OCI-LY7 (cell line): ENCODE results near the gene UVRAG. TPM values are rescaled to one million over a fixed set of nuclear protein-coding genes. Genes with fewer than 3 reads are reported as not detected.
A peak's percentile ranks its signal among the peaks of the same experiment; 100 is the strongest.

Source experiments
- BruUV-seq: library from RNA; stranded (reverse); fragments of 400-500 nt; replicated peaks from 2 replicates; lab custom pipeline; 2021; lab: Mats Ljungman, UMichigan
- CTCF ChIA-PET: fragments of 300-600 bp; sonication (Branson Sonifier 250); formaldehyde crosslinking; loops from one replicate; lab custom pipeline; 2022; ENCODE audit warnings: antibody characterized with exemption; ENCODE audit not compliant: unreplicated experiment; lab: Charles Lee
- POLR2A ChIA-PET: fragments of 300-600 bp; sonication (Branson Sonifier 250); formaldehyde crosslinking; loops from one replicate; lab custom pipeline; 2022; ENCODE audit warnings: antibody characterized with exemption; lab: Charles Lee
- DNase-seq: peaks from one replicate; pipeline ENCODE4 v3.0.0-alpha.2; 2015; ENCODE audit warnings: low spot score
- H2AFZ ChIP-seq: fragments of 200-600 bp; sonication (generic), shearing (Covaris generic); 2 replicates; pipeline ENCODE4 v1.6.1; 2014; ENCODE audit warnings: mild to moderate bottlenecking, antibody characterized with exemption, low read length, moderate library complexity
- H3K27ac ChIP-seq: fragments of 200-600 bp; sonication (generic); 2 replicates; pipeline ENCODE4 v1.5.1; 2014; ENCODE audit warnings: mixed run types, low read depth, mild to moderate bottlenecking, moderate library complexity, low read length, inconsistent platforms; ENCODE audit not compliant: poor library complexity, severe bottlenecking
- H3K36me3 ChIP-seq: fragments of 200-600 bp; sonication (generic); 2 replicates; pipeline ENCODE4 v1.6.1; 2014; ENCODE audit warnings: mild to moderate bottlenecking, antibody characterized with exemption, low read length, moderate library complexity, mixed read lengths; ENCODE audit not compliant: insufficient read depth
- H3K4me1 ChIP-seq: fragments of 200-600 bp; sonication (generic); 2 replicates; pipeline ENCODE4 v1.5.1; 2014; ENCODE audit warnings: mild to moderate bottlenecking, low read length; ENCODE audit not compliant: insufficient read depth, poor library complexity, severe bottlenecking
- H3K4me2 ChIP-seq: fragments of 200-600 bp; sonication (generic); 2 replicates; pipeline ENCODE4 v1.6.1; 2014; ENCODE audit warnings: mild to moderate bottlenecking, low read length
- H3K4me3 ChIP-seq: fragments of 200-600 bp; sonication (generic); 2 replicates; pipeline ENCODE4 v1.5.1; 2014; ENCODE audit warnings: mild to moderate bottlenecking, low read depth, low read length; ENCODE audit not compliant: poor library complexity, severe bottlenecking
- H3K79me2 ChIP-seq: fragments of 200-600 bp; sonication (generic); 2 replicates; pipeline ENCODE4 v1.6.1; 2016; ENCODE audit warnings: low read depth, mild to moderate bottlenecking, low read length, moderate library complexity, mixed read lengths; ENCODE audit not compliant: insufficient read depth
- H3K9me2 ChIP-seq: fragments of 200-600 bp; sonication (generic); 2 replicates; pipeline ENCODE4 v1.6.1; 2016; ENCODE audit warnings: mild to moderate bottlenecking, low read length, mixed read lengths; ENCODE audit not compliant: insufficient read depth
- H3K9me3 ChIP-seq: fragments of 200-600 bp; sonication (generic); 2 replicates; pipeline ENCODE4 v1.6.1; 2014; ENCODE audit warnings: mild to moderate bottlenecking, mixed run types, low read length, mixed read lengths
- H4K20me1 ChIP-seq: fragments of 200-600 bp; sonication (generic); 2 replicates; pipeline ENCODE4 v1.6.1; 2014; ENCODE audit warnings: mild to moderate bottlenecking, antibody characterized with exemption, low read length, moderate library complexity, mixed read lengths; ENCODE audit not compliant: insufficient read depth
- CTCF ChIP-seq: fragments of 200-600 bp; sonication (generic); conservative IDR thresholded peaks from 2 replicates; pipeline ENCODE4 v1.5.1; 2014; ENCODE audit warnings: mild to moderate bottlenecking, antibody characterized with exemption, low read length, moderate library complexity, mixed read lengths
- EZH2phosphoT487 ChIP-seq: fragments of 200-600 bp; sonication (generic); IDR thresholded peaks from 2 replicates; pipeline ENCODE4 v1.6.1; 2018; ENCODE audit warnings: low read depth, borderline replicate concordance, mild to moderate bottlenecking, mixed run types, antibody characterized with exemption, low read length, moderate library complexity, mixed read lengths
- intact Hi-C: fragments of 100-400 bp; cut with micrococcal nuclease; formaldehyde crosslinking; loops from one replicate; pipeline ENCODE4 v1.10.0; 2022; ENCODE audit not compliant: unreplicated experiment
- total RNA-seq, 2 experiments: library from RNA; depleted of rRNA in 1 of 2; stranded (reverse); fragments of >200 nt in 1 of 2; shearing (Covaris generic) in 1 of 2; gene quantifications; 2 replicates each; pipeline ENCODE4 v1.2.3, GENCODE V29; 2014 to 2022

Gene UVRAG
- total RNA-seq, 2 experiments from 2014 or later = 43.7 to 73.3 TPM

GRCh38 chr11:76030968-76031590, 216.1 kb downstream of the UVRAG start:
- peaks cover 14% of the 10 kb centered on the region for H3K4me1 ChIP-seq
- no peak overlapping the region for H3K4me2 ChIP-seq
- no peak overlapping the region for H2AFZ ChIP-seq
- H3K9me3 ChIP-seq = peaks cover 11% of the 10 kb centered on the region; the same call in 1 of the 2 replicates
- intact Hi-C loops = no loop called here
- ChIA-PET POLR2A (no interaction called here), CTCF (no interaction called here)
- peaks cover 76% of the 10 kb centered on the region for H3K36me3 ChIP-seq
- H4K20me1 ChIP-seq = no peaks in the 10 kb centered on the region
- peaks cover 8% of the 10 kb centered on the region; the same call in 1 of the 2 replicates for H3K79me2 ChIP-seq
- H3K9me2 ChIP-seq = no peaks in the 10 kb centered on the region
- H3K4me3 ChIP-seq = no peak overlapping the region
- no peak for TF ChIP-seq CTCF
- TF ChIP-seq EZH2phosphoT487 = no peak
- H3K27ac ChIP-seq = no peak overlapping the region
- DNase-seq = no peak
- BruUV-seq = no TSS peak

- Histone ChIP-seq H4K20me1 (no peaks in the 10 kb centered on the region), H3K9me2 (no peaks in the 10 kb centered on the region), H3K4me3 (no peak overlapping the region), H3K9me3 (peaks cover 11% of the 10 kb centered on the region; the same call in 1 of the 2 replicates), H3K36me3 (peaks cover 68% of the 10 kb centered on the region), H3K79me2 (peaks cover 8% of the 10 kb centered on the region; the same call in 1 of the 2 replicates), H2AFZ (no peak overlapping the region), H3K27ac (peak overlapping the region; percentile 20), H3K4me2 (peak overlapping the region; percentile 24), H3K4me1 (peaks cover 14% of the 10 kb centered on the region)
- intact Hi-C loops = no loop called here
- CTCF ChIA-PET = no interaction called here
- no TSS peak for BruUV-seq
- DNase-seq = peak; percentile 59
- TF ChIP-seq EZH2phosphoT487 = no peak
- no peak for TF ChIP-seq CTCF
- POLR2A ChIA-PET = interaction anchor here (0.6 to 1.3 kb wide), 6 partner anchors 8 to 362 kb away, joined by 3 to 4 read pairs (median 4); no protein-coding TSS in a partner anchor
Measured at GRCh38 chr11:76033699-76034098, 218.7 kb downstream of the UVRAG start.

GRCh38 chr11:76035020-76035419, 220.0 kb downstream of the UVRAG start:
- H3K4me2 ChIP-seq = no peak overlapping the region
- no TSS peak for BruUV-seq
- peaks cover 11% of the 10 kb centered on the region; the same call in 1 of the 2 replicates for H3K9me3 ChIP-seq
- H3K27ac ChIP-seq = no peak overlapping the region
- H3K4me3 ChIP-seq = no peak overlapping the region
- H2AFZ ChIP-seq = no peak overlapping the region
- ChIA-PET CTCF (no interaction called here), POLR2A (interaction anchor here (0.6 to 1.3 kb wide), 4 partner anchors 9 to 48 kb away, joined by 3 to 5 read pairs (median 4); no protein-coding TSS in a partner anchor)
- no peak for TF ChIP-seq CTCF
- TF ChIP-seq EZH2phosphoT487 = no peak
- no peaks in the 10 kb centered on the region for H4K20me1 ChIP-seq
- DNase-seq = no peak
- H3K9me2 ChIP-seq = no peaks in the 10 kb centered on the region
- H3K4me1 ChIP-seq = peaks cover 14% of the 10 kb centered on the region
- intact Hi-C loops = no loop called here
- peaks cover 8% of the 10 kb centered on the region; the same call in 1 of the 2 replicates for H3K79me2 ChIP-seq
- H3K36me3 ChIP-seq = peaks cover 64% of the 10 kb centered on the region
